Measurements from ENCODE around the gene KCTD11.

The KCTD11 gene

GRCh38 chr17:7323731-7324437 lies 28.1 kb upstream of the KCTD11 start:
- FAIRE-seq = peak; percentile 92
- TF ChIP-seq POLR2A (IDR thresholded peaks at IDR 0.05; ENCODE audit: low read depth, low read length) = no peak
- TF ChIP-seq TAF1 (IDR thresholded peaks at IDR 0.05; ENCODE audit: borderline replicate concordance, low read depth, low read length) = no peak
- no peak for TF ChIP-seq POLR2AphosphoS5 (IDR thresholded peaks at IDR 0.05; ENCODE audit: low read depth, low read length)
- peak; percentile 84 for DNase-seq (ENCODE audit: insufficient read length)

GRCh38 chr17:7324438-7324779 lies 27.6 kb upstream of the KCTD11 start:
- FAIRE-seq (no peak), DNase-seq (ENCODE audit: insufficient read length) (no peak)
- TF ChIP-seq POLR2AphosphoS5 (IDR thresholded peaks at IDR 0.05; ENCODE audit: low read depth, low read length) (no peak), POLR2A (IDR thresholded peaks at IDR 0.05; ENCODE audit: low read depth, low read length) (no peak), TAF1 (IDR thresholded peaks at IDR 0.05; ENCODE audit: borderline replicate concordance, low read depth, low read length) (no peak)

GRCh38 chr17:7325031-7325528 lies 26.9 kb upstream of the KCTD11 start:
- DNase-seq (ENCODE audit: insufficient read length) (peak; percentile 5), FAIRE-seq (no peak)

GRCh38 chr17:7326186-7326585 lies 25.8 kb upstream of the KCTD11 start:
- TF ChIP-seq POLR2A (IDR thresholded peaks at IDR 0.05; ENCODE audit: low read depth, low read length) = no peak
- no peak for TF ChIP-seq POLR2AphosphoS5 (IDR thresholded peaks at IDR 0.05; ENCODE audit: low read depth, low read length)
- DNase-seq (ENCODE audit: insufficient read length) = no peak
- no peak for FAIRE-seq

More at GRCh38 chr17:7325031-7325528, 26.9 kb upstream of the KCTD11 start:
- no peak for TF ChIP-seq TAF1 (IDR thresholded peaks at IDR 0.05; ENCODE audit: borderline replicate concordance, low read depth, low read length)
- TF ChIP-seq POLR2A (IDR thresholded peaks at IDR 0.05; ENCODE audit: low read depth, low read length) = no peak
- TF ChIP-seq POLR2AphosphoS5 (IDR thresholded peaks at IDR 0.05; ENCODE audit: low read depth, low read length) = no peak

GRCh38 chr17:7327056-7327455 lies 24.9 kb upstream of the KCTD11 start:
- FAIRE-seq (no peak), DNase-seq (ENCODE audit: insufficient read length) (no peak)
- TF ChIP-seq TAF1 (IDR thresholded peaks at IDR 0.05; ENCODE audit: borderline replicate concordance, low read depth, low read length) = no peak
- TF ChIP-seq POLR2AphosphoS5 (IDR thresholded peaks at IDR 0.05; ENCODE audit: low read depth, low read length) = no peak
- TF ChIP-seq POLR2A (IDR thresholded peaks at IDR 0.05; ENCODE audit: low read depth, low read length) = no peak

GRCh38 chr17:7327501-7327900 lies 24.5 kb upstream of the KCTD11 start:
- no peak for TF ChIP-seq POLR2A (IDR thresholded peaks at IDR 0.05; ENCODE audit: low read depth, low read length)
- TF ChIP-seq TAF1 (IDR thresholded peaks at IDR 0.05; ENCODE audit: borderline replicate concordance, low read depth, low read length) = no peak
- no peak for TF ChIP-seq POLR2AphosphoS5 (IDR thresholded peaks at IDR 0.05; ENCODE audit: low read depth, low read length)
- FAIRE-seq (no peak), DNase-seq (ENCODE audit: insufficient read length) (no peak)

- no peak for TF ChIP-seq POLR2A (IDR thresholded peaks at IDR 0.05; ENCODE audit: low read depth, low read length)
- TF ChIP-seq TAF1 (IDR thresholded peaks at IDR 0.05; ENCODE audit: borderline replicate concordance, low read depth, low read length) = no peak
- TF ChIP-seq POLR2AphosphoS5 (IDR thresholded peaks at IDR 0.05; ENCODE audit: low read depth, low read length) = no peak
- DNase-seq (ENCODE audit: insufficient read length) (no peak), FAIRE-seq (no peak)
These were observed 24.0 kb upstream of the KCTD11 start for GRCh38 chr17:7328009-7328408.

- DNase-seq (ENCODE audit: insufficient read length) (no peak), FAIRE-seq (no peak)
- TF ChIP-seq POLR2AphosphoS5 (IDR thresholded peaks at IDR 0.05; ENCODE audit: low read depth, low read length) (no peak), POLR2A (IDR thresholded peaks at IDR 0.05; ENCODE audit: low read depth, low read length) (no peak), TAF1 (IDR thresholded peaks at IDR 0.05; ENCODE audit: borderline replicate concordance, low read depth, low read length) (no peak)
These were observed 23.1 kb upstream of the KCTD11 start, which contains the start of gene NEURL4 for GRCh38 chr17:7328840-7329373. NEURL4 (minus strand) TSS chr17:7329335; CDS start chr17:7329312, 23 bp downstream.

- DNase-seq (ENCODE audit: insufficient read length) (peak; percentile 99), FAIRE-seq (peak; percentile 100)
- TF ChIP-seq POLR2AphosphoS5 (IDR thresholded peaks at IDR 0.05; ENCODE audit: low read depth, low read length) (peak; percentile 75), TAF1 (IDR thresholded peaks at IDR 0.05; ENCODE audit: borderline replicate concordance, low read depth, low read length) (no peak; the same call in 1 of the 2 replicates), POLR2A (IDR thresholded peaks at IDR 0.05; ENCODE audit: low read depth, low read length) (peak; percentile 86)
These were observed 22.5 kb upstream of the KCTD11 start for GRCh38 chr17:7329374-7329996.

- no peak for FAIRE-seq
- peak; percentile 89 for DNase-seq (ENCODE audit: insufficient read length)
- TF ChIP-seq POLR2A (IDR thresholded peaks at IDR 0.05; ENCODE audit: low read depth, low read length) = no peak
- TF ChIP-seq POLR2AphosphoS5 (IDR thresholded peaks at IDR 0.05; ENCODE audit: low read depth, low read length) = no peak
- TF ChIP-seq TAF1 (IDR thresholded peaks at IDR 0.05; ENCODE audit: borderline replicate concordance, low read depth, low read length) = no peak
These were observed 21.8 kb upstream of the KCTD11 start for GRCh38 chr17:7329997-7330637.

GRCh38 chr17:7330638-7331015 lies 21.3 kb upstream of the KCTD11 start:
- FAIRE-seq (no peak), DNase-seq (ENCODE audit: insufficient read length) (no peak)
- TF ChIP-seq POLR2A (IDR thresholded peaks at IDR 0.05; ENCODE audit: low read depth, low read length) (no peak), TAF1 (IDR thresholded peaks at IDR 0.05; ENCODE audit: borderline replicate concordance, low read depth, low read length) (no peak), POLR2AphosphoS5 (IDR thresholded peaks at IDR 0.05; ENCODE audit: low read depth, low read length) (no peak)

All from GM12892 (cell line).